Measurements from ENCODE around the gene KPNA4. TPM values are rescaled to one million over a fixed set of nuclear protein-coding genes. Genes with fewer than 3 reads are reported as not detected.

KPNA4 gene
- total and polyA plus RNA-seq, 2 of the 4 experiments (the other 2 are of a cell fraction) = 12.9 to 46.1 TPM

DNA sequence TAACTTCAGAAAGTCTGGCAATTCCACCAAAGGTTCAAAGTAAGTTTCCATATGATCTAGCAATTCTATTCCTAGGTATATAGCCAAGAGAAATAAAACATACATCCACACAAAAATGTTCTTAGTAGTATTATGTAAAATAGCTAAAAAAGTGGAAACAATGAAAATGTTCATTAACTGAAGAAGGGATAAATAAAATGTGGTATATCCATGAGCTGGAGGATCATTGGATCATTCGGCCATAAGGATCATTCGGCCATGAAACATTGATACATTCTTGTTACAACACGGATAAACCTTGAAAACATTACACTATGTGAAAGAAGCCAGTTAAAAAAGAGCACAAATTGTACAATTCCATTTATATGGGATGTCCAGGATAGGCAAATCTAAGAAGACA lies 2.4 kb downstream of the KPNA4 start:
- in situ Hi-C loops (cut with MboI; ENCODE audit: low sequenced_read_pairs) (loop anchor here (10.0 kb wide), 1 partner anchor 662 kb away; the partner anchor contains the start of gene NMD3), dilution Hi-C loops (cut with HindIII; ENCODE audit: low sequenced_read_pairs, unreplicated experiment) (no loop called here), intact Hi-C loops (cut with micrococcal nuclease) (loop anchor here (5.0 to 10.0 kb wide), 2 partner anchors 36 to 662 kb away; partner anchors contain the start of gene NMD3)
- H2BK120ac ChIP-seq (ENCODE audit: low read depth, low read length) = no peak overlapping the region
- H4K8ac ChIP-seq (ENCODE audit: low read depth in 2 of 2, low read length in 2 of 2) = no peak overlapping the region
- H4K5ac ChIP-seq (ENCODE audit: low read depth, low read length) = no peak overlapping the region
- CTCF ChIA-PET = interaction anchor here (0.6 kb wide), 1 partner anchor 25 kb away, joined by 3 read pairs; no protein-coding TSS in a partner anchor
- H3K36me3 ChIP-seq (ENCODE audit: control insufficient read depth, insufficient read depth, low read length) = no peaks in the 10 kb centered on the region
- DNase-seq (no peak), ATAC-seq (ENCODE audit: low read depth) (no peak)
- no peak overlapping the region for H3K4me3 ChIP-seq (ENCODE audit: insufficient read depth, low read depth, low read length)
- no CpG with 5 or more reads among the region's 3 CpGs for WGBS, 2 experiments (ENCODE audit: extremely low coverage in 2 of 2, insufficient read length in 1 of 2)
- no peak overlapping the region for H2AK9ac ChIP-seq (replicated peaks; ENCODE audit: low read depth, low read length, poor library complexity)
- peak overlapping the region; percentile 7; the same call in 1 of the 2 replicates for H3K23ac ChIP-seq (ENCODE audit: low read depth, low read length)
- 0 out of 2 replicates have a peak overlapping the region, but pooled peaks have one; percentile 4 for H3K14ac ChIP-seq (replicated peaks; ENCODE audit: low read depth, low read length)
- H4K91ac ChIP-seq (ENCODE audit: insufficient read depth, low read depth, low read length) = no peak overlapping the region
- peaks cover 5 to 16% of the 10 kb centered on the region in 2 experiments; a peak in 3 of 4 replicates for H3K79me1 ChIP-seq (ENCODE audit: low read depth in 1 of 2, low read length in 2 of 2)
- H4K20me1 ChIP-seq (ENCODE audit: insufficient read depth, low read length) = peaks cover 69% of the 10 kb centered on the region
- H3K4me1 ChIP-seq (ENCODE audit: control insufficient read depth, insufficient read depth, low read length) = no peaks in the 10 kb centered on the region
- H2BK5ac ChIP-seq (ENCODE audit: low read depth, low read length, poor library complexity, severe bottlenecking) = no peak overlapping the region
- peak overlapping the region; percentile 61; the same call in 1 of the 2 replicates for H3K4me2 ChIP-seq (ENCODE audit: low read depth, low read length)
- H3K56ac ChIP-seq (ENCODE audit: extremely low read depth, insufficient read depth, low read length) = no peak overlapping the region
- H3K4ac ChIP-seq (ENCODE audit: low read depth, low read length) = no peak overlapping the region
- TF ChIP-seq SMC3 (IDR thresholded peaks at IDR 0.05; ENCODE audit: low read depth, low read length) = no peak
- TF ChIP-seq MXI1 (IDR thresholded peaks at IDR 0.05; ENCODE audit: borderline replicate concordance, low read depth, low read length) = no peak
- TF ChIP-seq, protein P1, sequence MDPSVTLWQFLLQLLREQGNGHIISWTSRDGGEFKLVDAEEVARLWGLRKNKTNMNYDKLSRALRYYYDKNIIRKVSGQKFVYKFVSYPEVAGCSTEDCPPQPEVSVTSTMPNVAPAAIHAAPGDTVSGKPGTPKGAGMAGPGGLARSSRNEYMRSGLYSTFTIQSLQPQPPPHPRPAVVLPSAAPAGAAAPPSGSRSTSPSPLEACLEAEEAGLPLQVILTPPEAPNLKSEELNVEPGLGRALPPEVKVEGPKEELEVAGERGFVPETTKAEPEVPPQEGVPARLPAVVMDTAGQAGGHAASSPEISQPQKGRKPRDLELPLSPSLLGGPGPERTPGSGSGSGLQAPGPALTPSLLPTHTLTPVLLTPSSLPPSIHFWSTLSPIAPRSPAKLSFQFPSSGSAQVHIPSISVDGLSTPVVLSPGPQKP (IDR thresholded peaks at IDR 0.05; ENCODE audit: borderline replicate concordance, low read depth, low read length) = no peak
- TF ChIP-seq RFX5 (IDR thresholded peaks at IDR 0.05; ENCODE audit: low read depth, low read length) = no peak
- no peak for TF ChIP-seq POLR2A (IDR thresholded peaks at IDR 0.05; ENCODE audit: low read depth, low read length)
- no peak for TF ChIP-seq MAFK (IDR thresholded peaks at IDR 0.05; ENCODE audit: low read depth, low read length)
- TF ChIP-seq CEBPB (IDR thresholded peaks at IDR 0.05; ENCODE audit: low read depth, low read length) = no peak
- no peak for TF ChIP-seq RAD21 (IDR thresholded peaks at IDR 0.05; ENCODE audit: low read length)
- TF ChIP-seq, protein P2, sequence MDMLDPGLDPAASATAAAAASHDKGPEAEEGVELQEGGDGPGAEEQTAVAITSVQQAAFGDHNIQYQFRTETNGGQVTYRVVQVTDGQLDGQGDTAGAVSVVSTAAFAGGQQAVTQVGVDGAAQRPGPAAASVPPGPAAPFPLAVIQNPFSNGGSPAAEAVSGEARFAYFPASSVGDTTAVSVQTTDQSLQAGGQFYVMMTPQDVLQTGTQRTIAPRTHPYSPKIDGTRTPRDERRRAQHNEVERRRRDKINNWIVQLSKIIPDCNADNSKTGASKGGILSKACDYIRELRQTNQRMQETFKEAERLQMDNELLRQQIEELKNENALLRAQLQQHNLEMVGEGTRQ (IDR thresholded peaks at IDR 0.05; ENCODE audit: low read depth, low read length) = no peak
- no peak for TF ChIP-seq BHLHE40 (IDR thresholded peaks at IDR 0.05; ENCODE audit: low read depth, low read length)
- no peak for TF ChIP-seq RCOR1 (IDR thresholded peaks at IDR 0.05; ENCODE audit: insufficient replicate concordance, low read length)
- TF ChIP-seq, protein P3, sequence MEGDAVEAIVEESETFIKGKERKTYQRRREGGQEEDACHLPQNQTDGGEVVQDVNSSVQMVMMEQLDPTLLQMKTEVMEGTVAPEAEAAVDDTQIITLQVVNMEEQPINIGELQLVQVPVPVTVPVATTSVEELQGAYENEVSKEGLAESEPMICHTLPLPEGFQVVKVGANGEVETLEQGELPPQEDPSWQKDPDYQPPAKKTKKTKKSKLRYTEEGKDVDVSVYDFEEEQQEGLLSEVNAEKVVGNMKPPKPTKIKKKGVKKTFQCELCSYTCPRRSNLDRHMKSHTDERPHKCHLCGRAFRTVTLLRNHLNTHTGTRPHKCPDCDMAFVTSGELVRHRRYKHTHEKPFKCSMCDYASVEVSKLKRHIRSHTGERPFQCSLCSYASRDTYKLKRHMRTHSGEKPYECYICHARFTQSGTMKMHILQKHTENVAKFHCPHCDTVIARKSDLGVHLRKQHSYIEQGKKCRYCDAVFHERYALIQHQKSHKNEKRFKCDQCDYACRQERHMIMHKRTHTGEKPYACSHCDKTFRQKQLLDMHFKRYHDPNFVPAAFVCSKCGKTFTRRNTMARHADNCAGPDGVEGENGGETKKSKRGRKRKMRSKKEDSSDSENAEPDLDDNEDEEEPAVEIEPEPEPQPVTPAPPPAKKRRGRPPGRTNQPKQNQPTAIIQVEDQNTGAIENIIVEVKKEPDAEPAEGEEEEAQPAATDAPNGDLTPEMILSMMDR (conservative IDR thresholded peaks at IDR 0.05; ENCODE audit: low read depth, low read length) = no peak
- TF ChIP-seq MAZ (IDR thresholded peaks at IDR 0.05; ENCODE audit: borderline replicate concordance, low read depth, low read length) = no peak
- no peak for TF ChIP-seq FOS (IDR thresholded peaks at IDR 0.05; ENCODE audit: low read depth, low read length)
- no peak for TF ChIP-seq CHD1 (IDR thresholded peaks at IDR 0.05; ENCODE audit: low read depth, low read length)
- TF ChIP-seq NFE2L2 (IDR thresholded peaks at IDR 0.05; ENCODE audit: low read depth, low read length) = no peak
- no peak overlapping the region for H3K9ac ChIP-seq (ENCODE audit: low read depth, low read length)
- H3K9me3 ChIP-seq (ENCODE audit: control insufficient read depth, insufficient read depth, low read length) = no peaks in the 10 kb centered on the region
- no peak overlapping the region for H3K27ac ChIP-seq (ENCODE audit: insufficient read depth, low read length)
- H3K27me3 ChIP-seq (ENCODE audit: control insufficient read depth, insufficient read depth, low read length) = no peaks in the 10 kb centered on the region
- H2BK15ac ChIP-seq (ENCODE audit: low read depth, low read length) = no peak overlapping the region
- POLR2A ChIA-PET (ENCODE audit: unreplicated experiment) = no interaction called here
- no TSS peak for BruUV-seq (replicated peaks)
- H2AFZ ChIP-seq (replicated peaks; ENCODE audit: low read length, poor library complexity) = no peak overlapping the region
- no peak overlapping the region for H3K18ac ChIP-seq (ENCODE audit: low read depth, low read length)
- H3K9me1 ChIP-seq (ENCODE audit: insufficient read depth, low read length) = peaks cover 3% of the 10 kb centered on the region; the same call in 1 of the 2 replicates
- no peak overlapping the region for H2AK5ac ChIP-seq (ENCODE audit: low read depth, low read length)
- no peak overlapping the region for H2BK20ac ChIP-seq (ENCODE audit: low read depth, low read length)

Measured in IMR-90 (cell line).